HFFc6 (cell line): ENCODE measurements around the gene PLCXD3. TPM values are rescaled to one million over a fixed set of nuclear protein-coding genes. Genes with fewer than 3 reads are reported as not detected.

Experiments used
- DNase-seq: peaks from one replicate; pipeline ENCODE4 v3.0.0-alpha.2; 2018
- H3K27ac Mint-ChIP-seq: 2 replicates; pipeline ENCODE4 v1.8.0; 2020; ENCODE audit warnings: mild to moderate bottlenecking, mixed read lengths
- H3K27me3 Mint-ChIP-seq: 2 replicates; pipeline ENCODE4 v1.8.0; 2021; ENCODE audit warnings: mild to moderate bottlenecking, moderate library complexity, mixed read lengths; ENCODE audit not compliant: insufficient read depth
- H3K36me3 Mint-ChIP-seq: 2 replicates; pipeline ENCODE4 v1.8.0; 2021; ENCODE audit warnings: low read depth, mixed read lengths
- H3K4me1 Mint-ChIP-seq: 2 replicates; pipeline ENCODE4 v1.8.0; 2020; ENCODE audit warnings: low read depth, mixed read lengths
- H3K4me3 Mint-ChIP-seq: 2 replicates; pipeline ENCODE4 v1.8.0; 2020; ENCODE audit warnings: mild to moderate bottlenecking, moderate library complexity, mixed read lengths
- H3K9me3 Mint-ChIP-seq: 2 replicates; pipeline ENCODE4 v1.8.0; 2020; ENCODE audit warnings: mild to moderate bottlenecking, mixed read lengths
- CTCF ChIP-seq: fragments of 200-600 bp; sonication (generic); IDR thresholded peaks from 2 replicates; pipeline ENCODE4 v1.5.0; 2021; ENCODE audit warnings: antibody characterized with exemption, mild to moderate bottlenecking
- total RNA-seq, 6 experiments: library from RNA; stranded (reverse); fragmentation: NEBNext Ultra II Directional; extraction: Animal tissue kit (Norgen Biotek cat#: 25700); gene quantifications; 2 replicates in 1 of 6; 3 replicates in 5 of 6; pipeline ENCODE4 v1.2.3, GENCODE V29; 2021

Gene PLCXD3
- total RNA-seq, 6 experiments from 2014 or later = 0.03 to 0.05 TPM; not detected in 4

GRCh38 chr5:41509399-41510175 lies 814 bp downstream of the PLCXD3 start:
- Mint-ChIP-seq H3K36me3 (no peaks in the 10 kb centered on the region), H3K4me1 (peaks cover 30% of the 10 kb centered on the region), H3K27ac (no peak overlapping the region), H3K4me3 (peak overlapping the region; percentile 48), H3K27me3 (peaks cover 23% of the 10 kb centered on the region), H3K9me3 (no peaks in the 10 kb centered on the region)
- no peak for DNase-seq
- no peak for TF ChIP-seq CTCF

- no peak for DNase-seq
- peaks cover 23% of the 10 kb centered on the region for H3K27me3 Mint-ChIP-seq
- H3K9me3 Mint-ChIP-seq = no peaks in the 10 kb centered on the region
- peaks cover 30% of the 10 kb centered on the region for H3K4me1 Mint-ChIP-seq
- no peaks in the 10 kb centered on the region for H3K36me3 Mint-ChIP-seq
- no peak overlapping the region for H3K27ac Mint-ChIP-seq
- no peak overlapping the region for H3K4me3 Mint-ChIP-seq
- no peak for TF ChIP-seq CTCF
Observed at GRCh38 chr5:41508696-41509398, 1.6 kb downstream of the PLCXD3 start.

DNA sequence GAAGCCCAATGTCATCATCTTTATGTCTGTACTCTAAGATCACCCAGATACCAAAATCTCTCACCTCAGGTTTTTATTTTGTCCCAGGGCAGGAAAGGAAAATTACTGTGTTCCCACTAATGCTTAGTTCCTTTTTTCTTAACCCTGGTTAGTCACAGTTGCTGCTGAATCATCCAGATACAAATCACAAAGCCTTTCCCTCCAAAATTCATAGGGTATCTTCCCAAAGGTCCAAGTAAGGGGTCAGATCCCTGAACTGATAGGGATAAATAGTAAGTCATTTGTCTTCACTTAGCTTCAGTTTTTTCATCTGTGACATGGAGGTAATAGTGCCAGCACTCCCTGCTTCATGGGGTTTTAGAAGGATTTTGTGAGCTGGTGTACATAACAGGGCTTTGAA lies 2.2 kb downstream of the PLCXD3 start:
- peaks cover 23% of the 10 kb centered on the region for H3K27me3 Mint-ChIP-seq
- no peak overlapping the region for H3K4me3 Mint-ChIP-seq
- no peaks in the 10 kb centered on the region for H3K36me3 Mint-ChIP-seq
- H3K9me3 Mint-ChIP-seq = no peaks in the 10 kb centered on the region
- H3K27ac Mint-ChIP-seq = no peak overlapping the region
- peak; percentile 11 for DNase-seq
- TF ChIP-seq CTCF = no peak
- H3K4me1 Mint-ChIP-seq = peaks cover 30% of the 10 kb centered on the region

DNA sequence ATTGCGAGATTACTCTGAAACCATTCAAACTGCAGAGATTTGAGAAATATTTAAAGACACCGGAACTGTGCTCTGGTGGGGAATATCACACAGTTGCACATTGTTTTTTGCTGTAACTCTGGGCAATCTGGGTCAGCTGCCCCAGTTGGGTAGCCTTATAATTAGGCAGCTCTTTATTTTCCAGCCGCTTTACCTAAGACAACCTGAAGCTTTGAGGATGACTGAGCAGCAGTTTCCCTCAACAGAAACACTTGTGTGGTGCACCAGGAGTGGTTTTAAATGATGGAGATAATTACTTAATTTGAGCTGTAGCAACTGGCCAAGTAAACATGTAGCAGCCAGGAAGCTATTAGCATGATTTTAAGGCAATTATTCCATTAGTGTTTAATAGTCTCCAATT lies 2.9 kb downstream of the PLCXD3 start:
- H3K4me1 Mint-ChIP-seq = peaks cover 30% of the 10 kb centered on the region
- H3K27me3 Mint-ChIP-seq = peaks cover 23% of the 10 kb centered on the region
- H3K9me3 Mint-ChIP-seq = no peaks in the 10 kb centered on the region
- no peaks in the 10 kb centered on the region for H3K36me3 Mint-ChIP-seq
- no peak for TF ChIP-seq CTCF
- no peak overlapping the region for H3K4me3 Mint-ChIP-seq
- no peak for DNase-seq
- H3K27ac Mint-ChIP-seq = no peak overlapping the region

- Mint-ChIP-seq H3K9me3 (no peaks in the 10 kb centered on the region), H3K27ac (no peak overlapping the region), H3K27me3 (peaks cover 3% of the 10 kb centered on the region; the same call in 1 of the 2 replicates), H3K4me1 (peaks cover 12% of the 10 kb centered on the region), H3K36me3 (no peaks in the 10 kb centered on the region), H3K4me3 (no peak overlapping the region)
- DNase-seq = no peak
- TF ChIP-seq CTCF = no peak
Observed at GRCh38 chr5:41503860-41504259, 6.5 kb downstream of the PLCXD3 start.
